Esophagus squamous epithelium (tissue), 4 donors: ENCODE data around the gene GJA10.

ENCODE experiments used
- POLR2A ChIP-seq, 4 donors: fragments of 450-650 bp; IDR thresholded peaks; one replicate each; pipeline ENCODE4 v1.6.1; 2017; ENCODE audit warnings: antibody characterized with exemption in 4 of 4, mild to moderate bottlenecking in 4 of 4, moderate library complexity in 3 of 4
- TF ChIP-seq, protein P1 (sequence below), 6 experiments: fragments of 450-650 bp in 4 of 6; fragments of 200-600 bp in 2 of 6; sonication (generic) in 2 of 6; IDR thresholded peaks; one replicate each; pipeline ENCODE4 v1.5.1; 2016 to 2019; ENCODE audit warnings: antibody characterized with exemption in 6 of 6, mild to moderate bottlenecking in 4 of 6, moderate library complexity in 4 of 6

DNA sequence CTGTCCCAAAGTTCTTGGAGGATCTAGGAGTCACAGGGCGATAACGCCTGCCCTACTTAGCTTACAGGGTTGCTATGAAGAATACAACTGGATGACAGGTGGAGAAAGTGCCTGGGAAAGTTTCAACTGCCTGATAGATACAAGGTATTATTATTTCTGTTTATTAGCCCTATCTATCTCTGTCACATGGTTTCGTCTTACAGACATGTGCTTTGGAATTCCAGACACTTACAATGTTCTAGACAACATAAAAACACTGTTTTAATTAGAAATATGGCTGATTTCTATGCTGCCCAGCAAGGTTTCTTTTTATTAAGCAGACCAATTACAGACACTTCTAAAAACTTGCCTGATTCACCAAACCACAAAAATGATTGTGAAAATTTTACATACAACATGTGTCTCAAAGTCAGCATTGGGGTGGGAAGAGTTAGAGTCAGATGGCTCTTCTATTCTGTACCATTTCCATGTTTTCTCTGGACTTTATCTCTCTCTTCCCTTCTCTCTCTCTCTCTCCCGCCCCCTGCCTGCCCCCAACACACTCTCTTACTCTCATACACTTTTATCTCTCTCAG lies 50.0 kb downstream of the GJA10 start:
- TF ChIP-seq, protein P1, sequence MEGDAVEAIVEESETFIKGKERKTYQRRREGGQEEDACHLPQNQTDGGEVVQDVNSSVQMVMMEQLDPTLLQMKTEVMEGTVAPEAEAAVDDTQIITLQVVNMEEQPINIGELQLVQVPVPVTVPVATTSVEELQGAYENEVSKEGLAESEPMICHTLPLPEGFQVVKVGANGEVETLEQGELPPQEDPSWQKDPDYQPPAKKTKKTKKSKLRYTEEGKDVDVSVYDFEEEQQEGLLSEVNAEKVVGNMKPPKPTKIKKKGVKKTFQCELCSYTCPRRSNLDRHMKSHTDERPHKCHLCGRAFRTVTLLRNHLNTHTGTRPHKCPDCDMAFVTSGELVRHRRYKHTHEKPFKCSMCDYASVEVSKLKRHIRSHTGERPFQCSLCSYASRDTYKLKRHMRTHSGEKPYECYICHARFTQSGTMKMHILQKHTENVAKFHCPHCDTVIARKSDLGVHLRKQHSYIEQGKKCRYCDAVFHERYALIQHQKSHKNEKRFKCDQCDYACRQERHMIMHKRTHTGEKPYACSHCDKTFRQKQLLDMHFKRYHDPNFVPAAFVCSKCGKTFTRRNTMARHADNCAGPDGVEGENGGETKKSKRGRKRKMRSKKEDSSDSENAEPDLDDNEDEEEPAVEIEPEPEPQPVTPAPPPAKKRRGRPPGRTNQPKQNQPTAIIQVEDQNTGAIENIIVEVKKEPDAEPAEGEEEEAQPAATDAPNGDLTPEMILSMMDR (IDR thresholded peaks at IDR 0.05) = no peak
- no peak for TF ChIP-seq POLR2A (IDR thresholded peaks at IDR 0.05)
